Breast epithelium (tissue), 4 donors: Measurements from ENCODE around the gene ADGRE1. TPM values are rescaled to one million over a fixed set of nuclear protein-coding genes. Genes with fewer than 3 reads are reported as not detected.

Source experiments
- DNase-seq, 2 donors: peaks; one replicate each; pipeline ENCODE4 v3.0.0-alpha.2; 2019; ENCODE audit warnings: low spot score in 2 of 2
- H3K27ac ChIP-seq, 2 donors: fragments of 200-600 bp; sonication (generic) in 1 of 2; one replicate each; pipeline ENCODE4 v1.5.1; 2016 to 2019; ENCODE audit warnings: mild to moderate bottlenecking in 1 of 2
- H3K27me3 ChIP-seq, 2 donors: fragments of 200-600 bp; sonication (generic) in 1 of 2; one replicate each; pipeline versions ENCODE4 v1.5.1 to v1.6.0; 2017 to 2019; ENCODE audit warnings: control low read depth in 1 of 2, mild to moderate bottlenecking in 1 of 2
- H3K36me3 ChIP-seq: fragments of 200-600 bp; one replicate; pipeline ENCODE4 v1.5.1; 2019
- H3K4me1 ChIP-seq, 2 donors: fragments of 200-600 bp; sonication (generic); one replicate each; pipeline ENCODE4 v1.5.1; 2016 to 2019; ENCODE audit warnings: control low read depth in 1 of 2
- H3K4me3 ChIP-seq, 3 donors: fragments of 200-600 bp; sonication (generic); 1 replicate in 2 of 3; 2 replicates in 1 of 3; pipeline ENCODE4 v1.5.1; 2016 to 2019; ENCODE audit warnings: mild to moderate bottlenecking in 3 of 3, moderate library complexity in 2 of 3
- H3K9me3 ChIP-seq, 2 donors: fragments of 200-600 bp; sonication (generic) in 1 of 2; one replicate each; pipeline ENCODE4 v1.5.1; 2016 to 2019; ENCODE audit warnings: control low read depth in 1 of 2
- CTCF ChIP-seq, 3 donors: fragments of 450-650 bp; IDR thresholded peaks; one replicate each; pipeline ENCODE4 v1.5.1; 2016 to 2017; ENCODE audit warnings: antibody characterized with exemption in 3 of 3, mild to moderate bottlenecking in 3 of 3, moderate library complexity in 3 of 3
- POLR2A ChIP-seq: fragments of 450-650 bp; IDR thresholded peaks from one replicate; pipeline ENCODE4 v1.6.1; 2016; ENCODE audit warnings: antibody characterized with exemption, mild to moderate bottlenecking, moderate library complexity
- POLR2AphosphoS5 ChIP-seq, 3 donors: sonication (generic); formaldehyde crosslinking; IDR thresholded peaks; one replicate each; pipeline ENCODE4 v1.6.1; 2017; ENCODE audit warnings: antibody characterized with exemption in 3 of 3
- intact Hi-C: fragments of 100-400 bp; cut with DNase I; formaldehyde crosslinking; loops from one replicate; pipeline ENCODE4 v1.15.1; 2023; ENCODE audit warnings: low total_unique reads
- total RNA-seq, 3 donors: library from RNA; depleted of rRNA; stranded (reverse); fragments of >200 nt; gene quantifications; one replicate each; pipeline ENCODE4 v1.1.0, GENCODE V29; 2016

ADGRE1 gene
- under 1 TPM in 2 of 3 donors, not detected in 1; 0.33 to 0.44 TPM for total RNA-seq

GRCh38 chr19:6887316-6887715 lies at the start of gene ADGRE1:
ADGRE1 (plus strand) TSS chr19:6887579; CDS start chr19:6887609, 30 bp downstream.
- TF ChIP-seq CTCF (IDR thresholded peaks at IDR 0.05) (no peak), POLR2A (no peak), POLR2AphosphoS5 (IDR thresholded peaks at IDR 0.05) (no peak)
- DNase-seq = no peak
- Histone ChIP-seq H3K4me3 (no peak within 1 kb of the TSS), H3K9me3 (peaks cover 0 to 15% of the 10 kb centered on the region in 2 donors), H3K36me3 (no peaks in the 10 kb centered on the region), H3K27ac (no peak within 1 kb of the TSS), H3K27me3 (peaks cover 0 to 11% of the 10 kb centered on the region in 2 donors), H3K4me1 (no peaks in the 10 kb centered on the region)
- intact Hi-C loops = no loop called here

GRCh38 chr19:6838062-6838655 lies 49.2 kb upstream of the ADGRE1 start:
- Histone ChIP-seq H3K27me3 (no peaks in the 10 kb centered on the region), H3K9me3 (no peaks in the 10 kb centered on the region), H3K4me3 (no peak overlapping the region), H3K27ac (no peak overlapping the region), H3K36me3 (no peaks in the 10 kb centered on the region), H3K4me1 (no peaks in the 10 kb centered on the region)
- intact Hi-C loops = no loop called here
- no peak for DNase-seq
- TF ChIP-seq CTCF (IDR thresholded peaks at IDR 0.05) (no peak), POLR2A (no peak), POLR2AphosphoS5 (IDR thresholded peaks at IDR 0.05) (no peak)

GRCh38 chr19:6842871-6843607 lies 44.3 kb upstream of the ADGRE1 start:
- Histone ChIP-seq H3K9me3 (no peaks in the 10 kb centered on the region), H3K36me3 (no peaks in the 10 kb centered on the region), H3K4me3 (no peak overlapping the region), H3K4me1 (no peaks in the 10 kb centered on the region), H3K27ac (no peak overlapping the region), H3K27me3 (no peaks in the 10 kb centered on the region)
- no peak for TF ChIP-seq CTCF (IDR thresholded peaks at IDR 0.05)
- no peak for TF ChIP-seq POLR2A
- TF ChIP-seq POLR2AphosphoS5 (IDR thresholded peaks at IDR 0.05) = no peak
- DNase-seq = no peak
- intact Hi-C loops = no loop called here

DNA sequence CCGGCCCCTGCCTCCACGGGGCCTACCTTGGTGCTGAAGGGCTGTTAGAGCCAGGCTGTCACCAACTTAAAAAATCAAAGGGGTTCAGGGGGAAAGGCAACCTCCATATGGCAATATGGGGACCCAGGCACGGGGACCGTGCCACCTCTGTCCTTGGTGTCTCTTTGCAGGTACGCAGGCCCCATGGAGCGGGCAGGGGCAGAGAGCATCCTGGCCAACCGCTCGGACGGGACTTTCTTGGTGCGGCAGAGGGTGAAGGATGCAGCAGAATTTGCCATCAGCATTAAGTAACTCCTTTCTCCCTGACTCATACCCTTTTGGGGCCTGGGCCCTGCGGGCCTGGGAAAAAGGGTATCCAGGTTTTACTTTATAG lies 39.6 kb upstream of the ADGRE1 start:
- TF ChIP-seq CTCF (IDR thresholded peaks at IDR 0.05) (no peak), POLR2AphosphoS5 (IDR thresholded peaks at IDR 0.05) (no peak), POLR2A (no peak)
- H3K27me3 ChIP-seq = no peaks in the 10 kb centered on the region
- H3K36me3 ChIP-seq = no peaks in the 10 kb centered on the region
- no peak overlapping the region for H3K4me3 ChIP-seq
- H3K4me1 ChIP-seq = no peaks in the 10 kb centered on the region
- DNase-seq = no peak
- H3K27ac ChIP-seq = no peak overlapping the region
- no peaks in the 10 kb centered on the region for H3K9me3 ChIP-seq
- intact Hi-C loops = no loop called here

DNA sequence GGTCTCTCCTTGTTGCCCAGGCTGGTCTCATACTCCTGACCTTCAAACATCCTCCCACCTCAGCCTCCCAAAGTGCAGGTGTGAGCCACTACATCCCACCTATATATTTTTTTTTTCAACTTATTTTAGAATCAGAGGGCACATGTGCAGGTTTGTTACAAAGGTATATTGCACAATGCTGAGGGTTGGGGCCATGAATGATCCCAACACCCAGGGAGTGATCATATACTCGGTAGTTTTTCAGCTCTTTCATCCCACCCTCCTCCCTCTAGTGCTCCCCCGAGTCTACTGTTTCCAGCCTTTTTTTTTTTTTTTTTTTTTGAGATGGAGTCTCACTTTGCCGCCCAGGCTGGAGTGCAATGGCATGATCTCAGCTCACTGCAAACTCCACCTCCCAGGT lies 38.4 kb upstream of the ADGRE1 start:
- H3K36me3 ChIP-seq = no peaks in the 10 kb centered on the region
- peak in 1 of 2 donors; percentile 7 for DNase-seq
- H3K27me3 ChIP-seq = no peaks in the 10 kb centered on the region
- H3K4me1 ChIP-seq = no peaks in the 10 kb centered on the region
- TF ChIP-seq POLR2A (no peak), CTCF (IDR thresholded peaks at IDR 0.05) (no peak), POLR2AphosphoS5 (IDR thresholded peaks at IDR 0.05) (no peak)
- no peak overlapping the region for H3K27ac ChIP-seq
- H3K9me3 ChIP-seq = no peaks in the 10 kb centered on the region
- intact Hi-C loops = no loop called here
- H3K4me3 ChIP-seq = no peak overlapping the region
